Activated naive CD4-positive, alpha-beta T cell treated with anti-CD3 and anti-CD28 coated beads, Interleukin-2, amount 10 ng/mL, durations not matched to agents 7 days and 5 days (primary cell): ENCODE results near the gene CFAP46.

Experiments used
- CTCF ChIA-PET: fragments of 350-600 bp; sonication (Branson Sonifier 250); formaldehyde crosslinking; loops from one replicate; lab custom pipeline; 2021; ENCODE audit warnings: antibody characterized with exemption; lab: Charles Lee
- DNase-seq: peaks from one replicate; pipeline ENCODE4 v3.0.0-alpha.2; 2020
- H3K27ac Mint-ChIP-seq: one replicate; pipeline ENCODE4 v1.8.0; 2021; ENCODE audit warnings: mild to moderate bottlenecking, moderate library complexity, mixed read lengths
- H3K27me3 Mint-ChIP-seq: one replicate; pipeline ENCODE4 v1.8.0; 2021; ENCODE audit warnings: mild to moderate bottlenecking, mixed read lengths
- H3K36me3 Mint-ChIP-seq: one replicate; pipeline ENCODE4 v1.8.0; 2021; ENCODE audit warnings: mixed read lengths
- H3K4me1 Mint-ChIP-seq: one replicate; pipeline ENCODE4 v1.8.0; 2021; ENCODE audit warnings: mixed read lengths
- H3K4me3 Mint-ChIP-seq: one replicate; pipeline ENCODE4 v1.8.0; 2021; ENCODE audit warnings: mild to moderate bottlenecking, moderate library complexity, mixed read lengths
- H3K9me3 Mint-ChIP-seq: one replicate; pipeline ENCODE4 v1.8.0; 2021; ENCODE audit warnings: mixed read lengths

CFAP46 gene

GRCh38 chr10:132983252-132984007, 41.1 kb upstream of the CFAP46 start:
- Mint-ChIP-seq H3K4me1 (no peaks in the 10 kb centered on the region), H3K27me3 (peaks cover 3% of the 10 kb centered on the region), H3K36me3 (no peaks in the 10 kb centered on the region), H3K9me3 (no peaks in the 10 kb centered on the region), H3K4me3 (no peak overlapping the region), H3K27ac (no peak overlapping the region)
- DNase-seq = no peak
- CTCF ChIA-PET = no interaction called here

GRCh38 chr10:132982301-132982989, 40.1 kb upstream of the CFAP46 start:
- peaks cover 3% of the 10 kb centered on the region for H3K27me3 Mint-ChIP-seq
- H3K9me3 Mint-ChIP-seq = no peaks in the 10 kb centered on the region
- H3K4me3 Mint-ChIP-seq = no peak overlapping the region
- CTCF ChIA-PET = no interaction called here
- H3K36me3 Mint-ChIP-seq = no peaks in the 10 kb centered on the region
- no peak overlapping the region for H3K27ac Mint-ChIP-seq
- DNase-seq = no peak
- H3K4me1 Mint-ChIP-seq = no peaks in the 10 kb centered on the region

GRCh38 chr10:132981746-132982145, 39.4 kb upstream of the CFAP46 start:
- no peak overlapping the region for H3K27ac Mint-ChIP-seq
- no peaks in the 10 kb centered on the region for H3K4me1 Mint-ChIP-seq
- H3K27me3 Mint-ChIP-seq = peaks cover under 1% of the 10 kb centered on the region
- CTCF ChIA-PET = no interaction called here
- H3K4me3 Mint-ChIP-seq = no peak overlapping the region
- no peaks in the 10 kb centered on the region for H3K9me3 Mint-ChIP-seq
- no peaks in the 10 kb centered on the region for H3K36me3 Mint-ChIP-seq
- no peak for DNase-seq

- DNase-seq = no peak
- no peak overlapping the region for H3K27ac Mint-ChIP-seq
- no peaks in the 10 kb centered on the region for H3K36me3 Mint-ChIP-seq
- H3K9me3 Mint-ChIP-seq = no peaks in the 10 kb centered on the region
- no peaks in the 10 kb centered on the region for H3K4me1 Mint-ChIP-seq
- H3K27me3 Mint-ChIP-seq = no peaks in the 10 kb centered on the region
- no peak overlapping the region for H3K4me3 Mint-ChIP-seq
- CTCF ChIA-PET = no interaction called here
Measured at GRCh38 chr10:132981173-132981555, 38.8 kb upstream of the CFAP46 start.

GRCh38 chr10:132980426-132981172, 38.2 kb upstream of the CFAP46 start:
- CTCF ChIA-PET = no interaction called here
- Mint-ChIP-seq H3K4me1 (no peaks in the 10 kb centered on the region), H3K9me3 (no peaks in the 10 kb centered on the region), H3K4me3 (no peak overlapping the region), H3K27ac (no peak overlapping the region), H3K36me3 (no peaks in the 10 kb centered on the region), H3K27me3 (peaks cover 4% of the 10 kb centered on the region)
- no peak for DNase-seq

- DNase-seq = no peak
- H3K4me3 Mint-ChIP-seq = no peak overlapping the region
- H3K36me3 Mint-ChIP-seq = no peaks in the 10 kb centered on the region
- no peaks in the 10 kb centered on the region for H3K9me3 Mint-ChIP-seq
- H3K27me3 Mint-ChIP-seq = peaks cover 11% of the 10 kb centered on the region
- no peaks in the 10 kb centered on the region for H3K4me1 Mint-ChIP-seq
- CTCF ChIA-PET = no interaction called here
- H3K27ac Mint-ChIP-seq = no peak overlapping the region
Measured at GRCh38 chr10:132979491-132980425, 37.4 kb upstream of the CFAP46 start.

GRCh38 chr10:132978542-132978941, 36.2 kb upstream of the CFAP46 start:
- CTCF ChIA-PET = no interaction called here
- no peaks in the 10 kb centered on the region for H3K9me3 Mint-ChIP-seq

GRCh38 chr10:132977807-132978206, 35.4 kb upstream of the CFAP46 start:
- no peak for DNase-seq
- H3K36me3 Mint-ChIP-seq = no peaks in the 10 kb centered on the region
- H3K9me3 Mint-ChIP-seq = no peaks in the 10 kb centered on the region
- H3K27me3 Mint-ChIP-seq = peaks cover 16% of the 10 kb centered on the region
- no peak overlapping the region for H3K4me3 Mint-ChIP-seq
- CTCF ChIA-PET = no interaction called here
- H3K27ac Mint-ChIP-seq = no peak overlapping the region
- H3K4me1 Mint-ChIP-seq = no peaks in the 10 kb centered on the region

More at GRCh38 chr10:132978542-132978941, 36.2 kb upstream of the CFAP46 start:
- Mint-ChIP-seq H3K36me3 (no peaks in the 10 kb centered on the region), H3K27me3 (peaks cover 13% of the 10 kb centered on the region), H3K27ac (no peak overlapping the region), H3K4me3 (no peak overlapping the region), H3K4me1 (no peaks in the 10 kb centered on the region)
- DNase-seq = no peak

GRCh38 chr10:132977076-132977475, 34.7 kb upstream of the CFAP46 start:
- H3K9me3 Mint-ChIP-seq = no peaks in the 10 kb centered on the region
- no peak for DNase-seq
- H3K27ac Mint-ChIP-seq = no peak overlapping the region
- no peaks in the 10 kb centered on the region for H3K4me1 Mint-ChIP-seq
- CTCF ChIA-PET = no interaction called here
- no peak overlapping the region for H3K4me3 Mint-ChIP-seq
- no peaks in the 10 kb centered on the region for H3K36me3 Mint-ChIP-seq
- peaks cover 21% of the 10 kb centered on the region for H3K27me3 Mint-ChIP-seq

- H3K27ac Mint-ChIP-seq = no peak overlapping the region
- CTCF ChIA-PET = no interaction called here
- H3K4me3 Mint-ChIP-seq = no peak overlapping the region
Measured at GRCh38 chr10:132975831-132976682, 33.7 kb upstream of the CFAP46 start.

GRCh38 chr10:132974886-132975830, 32.8 kb upstream of the CFAP46 start:
- no peaks in the 10 kb centered on the region for H3K4me1 Mint-ChIP-seq
- peaks cover 26% of the 10 kb centered on the region for H3K27me3 Mint-ChIP-seq
- H3K27ac Mint-ChIP-seq = no peak overlapping the region
- DNase-seq = no peak
- H3K9me3 Mint-ChIP-seq = no peaks in the 10 kb centered on the region
- no peak overlapping the region for H3K4me3 Mint-ChIP-seq
- no peaks in the 10 kb centered on the region for H3K36me3 Mint-ChIP-seq
- CTCF ChIA-PET = no interaction called here

More at GRCh38 chr10:132975831-132976682, 33.7 kb upstream of the CFAP46 start:
- Mint-ChIP-seq H3K36me3 (no peaks in the 10 kb centered on the region), H3K4me1 (no peaks in the 10 kb centered on the region), H3K27me3 (peaks cover 26% of the 10 kb centered on the region), H3K9me3 (no peaks in the 10 kb centered on the region)
- DNase-seq = no peak

GRCh38 chr10:132974249-132974796, 32.0 kb upstream of the CFAP46 start:
- peaks cover 26% of the 10 kb centered on the region for H3K27me3 Mint-ChIP-seq
- H3K4me1 Mint-ChIP-seq = no peaks in the 10 kb centered on the region
- DNase-seq = peak; percentile 14
- no peak overlapping the region for H3K27ac Mint-ChIP-seq
- H3K9me3 Mint-ChIP-seq = no peaks in the 10 kb centered on the region
- H3K4me3 Mint-ChIP-seq = no peak overlapping the region
- H3K36me3 Mint-ChIP-seq = no peaks in the 10 kb centered on the region
- CTCF ChIA-PET = no interaction called here
